ENCODE measurements around the gene AGPAT1.

DNA sequence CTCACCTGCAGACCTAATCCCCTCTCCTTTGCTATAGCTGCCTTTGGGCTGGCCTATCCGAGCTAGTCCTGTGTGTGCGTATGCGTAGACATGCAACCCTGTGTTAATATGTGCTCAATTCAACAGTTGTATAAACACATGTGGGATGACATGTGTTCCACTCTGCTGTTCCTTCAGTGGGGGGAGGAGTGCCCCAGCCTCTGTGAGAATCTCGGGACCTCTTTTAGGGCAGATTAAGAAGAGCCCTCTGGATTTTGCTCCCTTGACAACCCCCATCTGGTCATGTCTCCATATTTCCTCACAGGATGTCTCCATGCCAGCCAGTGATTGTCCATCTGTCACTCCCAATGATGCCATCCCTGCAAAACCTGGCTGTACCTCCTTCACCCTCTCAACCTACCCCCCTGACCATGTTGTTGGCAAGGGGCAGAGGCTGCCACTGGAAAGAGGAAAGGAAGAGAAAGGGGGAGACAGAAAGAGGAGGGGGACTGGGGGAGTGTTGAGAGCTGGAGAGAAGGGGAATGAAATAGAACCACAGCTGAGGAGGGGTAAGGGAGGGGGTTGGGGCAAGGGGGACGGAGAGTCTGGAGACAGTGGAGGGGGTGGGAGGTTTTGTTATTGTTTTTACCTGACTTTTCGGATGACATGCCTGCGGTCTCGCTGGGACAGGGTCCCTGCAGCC, 24.6 kb downstream of the AGPAT1 start:
- TF ChIP-seq EZH2phosphoT487 (IDR thresholded peaks at IDR 0.05; ENCODE audit: insufficient read depth, low read depth), result no peak
- no peak for TF ChIP-seq EZH2 (IDR thresholded peaks at IDR 0.05; ENCODE audit: insufficient read depth, poor library complexity, severe bottlenecking)

All from GM23248 (cell line).